GM23338 (cell line): ENCODE measurements around the gene RFESD. TPM values are rescaled to one million over a fixed set of nuclear protein-coding genes. Genes with fewer than 3 reads are reported as not detected.

Experiments used
- ATAC-seq: fragments of 200-7000 bp; cut with Tn5 transposase; 3 replicates; pipeline ENCODE4 v1.9.1; 2020
- DNase-seq: peaks from one replicate; pipeline ENCODE4 v3.0.0-alpha.2; 2015; ENCODE audit warnings: low spot score
- H2AFZ ChIP-seq: fragments of 200-600 bp; sonication (generic); 2 replicates; pipeline ENCODE4 v1.8.0; 2016; ENCODE audit warnings: antibody characterized with exemption, mild to moderate bottlenecking, moderate library complexity
- H3F3A ChIP-seq: fragments of 200-600 bp; sonication (generic); replicated peaks from 2 replicates; pipeline ENCODE4 v1.8.0; 2017; ENCODE audit warnings: antibody characterized with exemption, mixed run types, low read depth
- H3K27ac ChIP-seq: fragments of 200-600 bp; sonication (generic); 2 replicates; pipeline ENCODE4 v1.6.1; 2016; ENCODE audit warnings: low read depth
- H3K27me3 ChIP-seq: fragments of 200-600 bp; sonication (generic); 2 replicates; pipeline ENCODE4 v1.8.0; 2016; ENCODE audit warnings: mild to moderate bottlenecking, mixed run types, moderate library complexity; ENCODE audit not compliant: insufficient read depth
- H3K36me3 ChIP-seq: fragments of 200-600 bp; sonication (generic); 2 replicates; pipeline ENCODE4 v1.8.0; 2016; ENCODE audit warnings: mild to moderate bottlenecking; ENCODE audit not compliant: insufficient read depth
- H3K4me1 ChIP-seq: fragments of 200-600 bp; sonication (generic); 2 replicates; pipeline ENCODE4 v1.8.0; 2016; ENCODE audit warnings: mild to moderate bottlenecking, moderate library complexity; ENCODE audit not compliant: insufficient read depth
- H3K4me2 ChIP-seq: fragments of 200-600 bp; sonication (generic); 2 replicates; pipeline ENCODE4 v1.7.1; 2017; ENCODE audit warnings: mixed run types
- H3K4me3 ChIP-seq: fragments of 200-600 bp; sonication (generic); 2 replicates; pipeline ENCODE4 v1.6.1; 2016; ENCODE audit warnings: mixed run types
- H3K79me2 ChIP-seq: fragments of 200-600 bp; sonication (generic); replicated peaks from 2 replicates; pipeline ENCODE4 v1.8.0; 2017; ENCODE audit warnings: mild to moderate bottlenecking; ENCODE audit not compliant: insufficient read depth
- H3K9me2 ChIP-seq: fragments of 200-600 bp; sonication (generic); 2 replicates; pipeline ENCODE4 v1.8.0; 2017; ENCODE audit not compliant: insufficient read depth
- H4K20me1 ChIP-seq: fragments of 200-600 bp; sonication (generic); replicated peaks from 2 replicates; pipeline ENCODE4 v1.8.0; 2017; ENCODE audit warnings: mild to moderate bottlenecking; ENCODE audit not compliant: insufficient read depth
- H3K27ac Mint-ChIP-seq: 2 replicates; pipeline ENCODE4 v1.8.0; 2020; ENCODE audit warnings: inconsistent platforms, mild to moderate bottlenecking, moderate library complexity, mixed read lengths
- H3K27me3 Mint-ChIP-seq: 3 replicates; pipeline ENCODE4 v1.8.0; 2022; ENCODE audit warnings: low read depth, mild to moderate bottlenecking, moderate library complexity, mixed read lengths, inconsistent platforms; ENCODE audit not compliant: insufficient read depth, poor library complexity
- H3K36me3 Mint-ChIP-seq: 3 replicates; pipeline ENCODE4 v1.8.0; 2021; ENCODE audit warnings: low read depth, mild to moderate bottlenecking, inconsistent platforms, moderate library complexity, mixed read lengths
- H3K4me1 Mint-ChIP-seq: 3 replicates; pipeline ENCODE4 v1.8.0; 2020; ENCODE audit warnings: mild to moderate bottlenecking, inconsistent platforms, mixed read lengths
- H3K4me3 Mint-ChIP-seq: 3 replicates; pipeline ENCODE4 v1.8.0; 2021; ENCODE audit warnings: moderate library complexity, mild to moderate bottlenecking, inconsistent platforms, mixed read lengths
- H3K9me3 Mint-ChIP-seq: 3 replicates; pipeline ENCODE4 v1.8.0; 2020; ENCODE audit warnings: moderate library complexity, mild to moderate bottlenecking, inconsistent platforms, mixed read lengths
- CREB1 ChIP-seq: fragments of 250-450 bp; sonication (Bioruptor Pico); IDR thresholded peaks from 2 replicates; pipeline ENCODE4 v1.5.0; 2020; ENCODE audit warnings: low read depth, mild to moderate bottlenecking, moderate library complexity
- CTCF ChIP-seq, 2 experiments: fragments of 200-600 bp in 1 of 2; sonication (generic) in 1 of 2; conservative IDR thresholded peaks; 2 replicates each; pipeline versions ENCODE4 v1.5.1 to v1.6.1; 2016 to 2017; ENCODE audit warnings: antibody characterized with exemption in 2 of 2, low read depth in 2 of 2, mild to moderate bottlenecking in 2 of 2, moderate library complexity in 1 of 2
- ETS1 ChIP-seq: IDR thresholded peaks from 2 replicates; pipeline ENCODE4 v1.6.1; 2016; ENCODE audit warnings: antibody characterized with exemption
- EZH2 ChIP-seq: fragments of 200-600 bp; sonication (generic); IDR thresholded peaks from one replicate; pipeline ENCODE4 v1.8.0; 2017; ENCODE audit warnings: antibody characterized with exemption, mild to moderate bottlenecking, low read depth; ENCODE audit not compliant: unreplicated experiment
- EZH2phosphoT487 ChIP-seq: fragments of 200-600 bp; sonication (generic); IDR thresholded peaks from one replicate; pipeline ENCODE4 v1.8.1; 2018; ENCODE audit warnings: antibody characterized with exemption; ENCODE audit not compliant: unreplicated experiment
- JUNB ChIP-seq: IDR thresholded peaks from one replicate; pipeline ENCODE4 v1.6.1; 2016; ENCODE audit warnings: antibody characterized with exemption; ENCODE audit not compliant: unreplicated experiment
- NANOG ChIP-seq: IDR thresholded peaks from 2 replicates; pipeline ENCODE4 v1.6.1; 2016; ENCODE audit warnings: antibody characterized with exemption, borderline replicate concordance
- POLR2AphosphoS5 ChIP-seq: IDR thresholded peaks from 2 replicates; pipeline ENCODE4 v1.6.1; 2016; ENCODE audit warnings: antibody characterized with exemption, low read depth
- REST ChIP-seq: IDR thresholded peaks from one replicate; pipeline ENCODE4 v1.6.1; 2018; ENCODE audit warnings: antibody characterized with exemption; ENCODE audit not compliant: unreplicated experiment
- STAT1 ChIP-seq: IDR thresholded peaks from one replicate; pipeline ENCODE4 v1.6.1; 2016; ENCODE audit warnings: antibody characterized with exemption; ENCODE audit not compliant: unreplicated experiment
- ZNF331 ChIP-seq: fragments of 250-450 bp; sonication (Bioruptor Pico); IDR thresholded peaks from 2 replicates; pipeline ENCODE4 v1.5.0; 2020; ENCODE audit warnings: low read depth, mild to moderate bottlenecking, moderate library complexity
- polyA plus RNA-seq: library from polyadenylated mRNA; unstranded; fragments of >200 nt; fragmentation: Nextera tagmentation; extraction: Ambion mirVana; gene quantifications from 2 replicates; pipeline ENCODE4 v1.2.1, GENCODE V29; 2016
- total RNA-seq: library from RNA; depleted of rRNA; stranded (reverse); fragments of >200 nt; shearing (Covaris generic); gene quantifications from 2 replicates; pipeline ENCODE4 v1.2.3, GENCODE V29; 2014

The RFESD gene
- total and polyA plus RNA-seq, 2 experiments from 2014 or later = 2.4 to 6.9 TPM

- no peaks in the 10 kb centered on the region for H4K20me1 ChIP-seq
- ATAC-seq (peak; percentile 58), DNase-seq (no peak)
- TF ChIP-seq EZH2 (no peak), CREB1 (no peak), EZH2phosphoT487 (no peak), NANOG (no peak)
- no peaks in the 10 kb centered on the region for H3K4me1 ChIP-seq
- no peak overlapping the region for H3K27ac ChIP-seq
- Mint-ChIP-seq H3K27ac (no peak overlapping the region), H3K36me3 (no peaks in the 10 kb centered on the region), H3K27me3 (peaks cover 3% of the 10 kb centered on the region), H3K4me3 (no peak overlapping the region), H3K4me1 (peaks cover 4% of the 10 kb centered on the region; the same call in 1 of the 3 replicates), H3K9me3 (no peaks in the 10 kb centered on the region)
- no peaks in the 10 kb centered on the region for H3F3A ChIP-seq
- no peaks in the 10 kb centered on the region for H3K27me3 ChIP-seq
- H3K4me3 ChIP-seq = no peak overlapping the region
- no peaks in the 10 kb centered on the region for H3K36me3 ChIP-seq
- H3K9me2 ChIP-seq = no peaks in the 10 kb centered on the region
- no peaks in the 10 kb centered on the region for H3K79me2 ChIP-seq
- H2AFZ ChIP-seq = no peak overlapping the region
- no peak overlapping the region for H3K4me2 ChIP-seq
Measured at GRCh38 chr5:95660060-95660459, 13.5 kb downstream of the RFESD start.

- H3K27ac Mint-ChIP-seq = no peak overlapping the region
- H3K27ac ChIP-seq = no peak overlapping the region
- H3K4me3 Mint-ChIP-seq = no peak overlapping the region
- no peaks in the 10 kb centered on the region for H3K4me1 ChIP-seq
- H2AFZ ChIP-seq = no peak overlapping the region
- H3K4me2 ChIP-seq = no peak overlapping the region
- H3K9me3 Mint-ChIP-seq = no peaks in the 10 kb centered on the region; the same call in 2 of the 3 replicates
- peaks cover 3% of the 10 kb centered on the region for H3K27me3 Mint-ChIP-seq
- H4K20me1 ChIP-seq = no peaks in the 10 kb centered on the region
- no peaks in the 10 kb centered on the region for H3K9me2 ChIP-seq
- H3K4me3 ChIP-seq = no peak overlapping the region
- H3K4me1 Mint-ChIP-seq = peaks cover 4% of the 10 kb centered on the region; the same call in 1 of the 3 replicates
- no peaks in the 10 kb centered on the region for H3K27me3 ChIP-seq
- no peak for ATAC-seq
- H3K79me2 ChIP-seq = no peaks in the 10 kb centered on the region
- no peaks in the 10 kb centered on the region for H3F3A ChIP-seq
- no peak for DNase-seq
- H3K36me3 ChIP-seq = no peaks in the 10 kb centered on the region
- H3K36me3 Mint-ChIP-seq = no peaks in the 10 kb centered on the region
- no peak for TF ChIP-seq STAT1
- TF ChIP-seq REST = no peak
- TF ChIP-seq EZH2phosphoT487 = no peak
- no peak for TF ChIP-seq NANOG
- no peak for TF ChIP-seq EZH2
- TF ChIP-seq ZNF331 = no peak
- no peak for TF ChIP-seq ETS1
- TF ChIP-seq POLR2AphosphoS5 = no peak
- no peak for TF ChIP-seq JUNB
- no peak for TF ChIP-seq CTCF (conservative IDR thresholded peaks at IDR 0.05; ENCODE audit: low read depth in 2 of 2)
Measured at GRCh38 chr5:95662946-95663345, 16.4 kb downstream of the RFESD start.
